ENCODE results near the gene PRPF40A. TPM values are rescaled to one million over a fixed set of nuclear protein-coding genes. Genes with fewer than 3 reads are reported as not detected.

The PRPF40A gene
- total and polyA plus RNA-seq, 2 of the 13 experiments (the other 11 are each of a cell fraction or from before 2014, with no cell fraction given): 146 to 207 TPM

DNA sequence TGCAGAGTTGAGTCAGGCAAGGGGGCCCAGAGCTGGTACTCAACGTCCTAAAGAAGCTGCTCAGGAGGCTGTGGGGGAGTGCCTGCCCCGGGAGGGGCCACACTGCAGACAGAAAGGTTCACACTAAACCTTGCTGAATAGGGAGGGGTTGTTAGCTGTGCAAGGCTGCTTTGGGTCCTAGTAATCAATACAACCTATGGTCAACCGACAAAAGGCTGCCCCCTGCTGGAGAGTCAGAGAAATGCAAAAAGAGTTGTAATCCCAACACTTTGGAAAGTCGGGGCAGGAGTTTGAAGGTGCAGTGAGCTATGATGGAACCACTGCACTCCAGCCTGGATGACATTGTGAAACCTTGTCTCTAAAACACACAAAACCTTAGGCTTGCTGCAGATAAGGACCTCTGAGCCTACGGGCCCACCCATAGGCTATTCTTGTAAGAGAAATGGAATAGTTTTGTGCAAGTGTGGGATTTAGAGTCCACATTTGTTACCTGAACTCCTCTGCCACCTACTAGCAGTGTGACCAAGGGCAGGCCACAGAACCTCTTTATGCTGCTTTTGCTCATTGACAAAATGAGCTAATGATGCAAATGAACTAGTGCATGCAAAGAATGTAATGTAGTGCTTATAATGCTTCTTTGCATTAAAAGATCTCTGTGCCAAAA is 81.5 kb downstream of the PRPF40A start (continued):
- TF ChIP-seq NFIB (CRISPR knock-in tag; IDR thresholded peaks at IDR 0.05; ENCODE audit: borderline replicate concordance) (no peak), RARG (CRISPR knock-in tag; IDR thresholded peaks at IDR 0.05; ENCODE audit: low read depth) (no peak), BORCS8-MEF2B (CRISPR knock-in tag; IDR thresholded peaks at IDR 0.05) (peak; percentile 72), ZFP90 (CRISPR knock-in tag; IDR thresholded peaks at IDR 0.05; ENCODE audit: borderline replicate concordance) (no peak), ZNF510 (CRISPR knock-in tag; IDR thresholded peaks at IDR 0.05; ENCODE audit: low read depth) (no peak), HNRNPH1 (optimal IDR thresholded peaks at IDR 0.05; ENCODE audit: low read depth, low read length) (no peak)
- TF ChIP-seq, protein P1, sequence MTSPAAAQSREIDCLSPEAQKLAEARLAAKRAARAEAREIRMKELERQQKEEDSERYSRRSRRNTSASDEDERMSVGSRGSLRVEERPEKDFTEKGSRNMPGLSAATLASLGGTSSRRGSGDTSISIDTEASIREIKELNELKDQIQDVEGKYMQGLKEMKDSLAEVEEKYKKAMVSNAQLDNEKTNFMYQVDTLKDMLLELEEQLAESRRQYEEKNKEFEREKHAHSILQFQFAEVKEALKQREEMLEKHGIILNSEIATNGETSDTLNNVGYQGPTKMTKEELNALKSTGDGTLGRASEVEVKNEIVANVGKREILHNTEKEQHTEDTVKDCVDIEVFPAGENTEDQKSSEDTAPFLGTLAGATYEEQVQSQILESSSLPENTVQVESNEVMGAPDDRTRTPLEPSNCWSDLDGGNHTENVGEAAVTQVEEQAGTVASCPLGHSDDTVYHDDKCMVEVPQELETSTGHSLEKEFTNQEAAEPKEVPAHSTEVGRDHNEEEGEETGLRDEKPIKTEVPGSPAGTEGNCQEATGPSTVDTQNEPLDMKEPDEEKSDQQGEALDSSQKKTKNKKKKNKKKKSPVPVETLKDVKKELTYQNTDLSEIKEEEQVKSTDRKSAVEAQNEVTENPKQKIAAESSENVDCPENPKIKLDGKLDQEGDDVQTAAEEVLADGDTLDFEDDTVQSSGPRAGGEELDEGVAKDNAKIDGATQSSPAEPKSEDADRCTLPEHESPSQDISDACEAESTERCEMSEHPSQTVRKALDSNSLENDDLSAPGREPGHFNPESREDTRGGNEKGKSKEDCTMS (CRISPR knock-in tag; conservative IDR thresholded peaks at IDR 0.05): no peak
- TF ChIP-seq, protein P2, sequence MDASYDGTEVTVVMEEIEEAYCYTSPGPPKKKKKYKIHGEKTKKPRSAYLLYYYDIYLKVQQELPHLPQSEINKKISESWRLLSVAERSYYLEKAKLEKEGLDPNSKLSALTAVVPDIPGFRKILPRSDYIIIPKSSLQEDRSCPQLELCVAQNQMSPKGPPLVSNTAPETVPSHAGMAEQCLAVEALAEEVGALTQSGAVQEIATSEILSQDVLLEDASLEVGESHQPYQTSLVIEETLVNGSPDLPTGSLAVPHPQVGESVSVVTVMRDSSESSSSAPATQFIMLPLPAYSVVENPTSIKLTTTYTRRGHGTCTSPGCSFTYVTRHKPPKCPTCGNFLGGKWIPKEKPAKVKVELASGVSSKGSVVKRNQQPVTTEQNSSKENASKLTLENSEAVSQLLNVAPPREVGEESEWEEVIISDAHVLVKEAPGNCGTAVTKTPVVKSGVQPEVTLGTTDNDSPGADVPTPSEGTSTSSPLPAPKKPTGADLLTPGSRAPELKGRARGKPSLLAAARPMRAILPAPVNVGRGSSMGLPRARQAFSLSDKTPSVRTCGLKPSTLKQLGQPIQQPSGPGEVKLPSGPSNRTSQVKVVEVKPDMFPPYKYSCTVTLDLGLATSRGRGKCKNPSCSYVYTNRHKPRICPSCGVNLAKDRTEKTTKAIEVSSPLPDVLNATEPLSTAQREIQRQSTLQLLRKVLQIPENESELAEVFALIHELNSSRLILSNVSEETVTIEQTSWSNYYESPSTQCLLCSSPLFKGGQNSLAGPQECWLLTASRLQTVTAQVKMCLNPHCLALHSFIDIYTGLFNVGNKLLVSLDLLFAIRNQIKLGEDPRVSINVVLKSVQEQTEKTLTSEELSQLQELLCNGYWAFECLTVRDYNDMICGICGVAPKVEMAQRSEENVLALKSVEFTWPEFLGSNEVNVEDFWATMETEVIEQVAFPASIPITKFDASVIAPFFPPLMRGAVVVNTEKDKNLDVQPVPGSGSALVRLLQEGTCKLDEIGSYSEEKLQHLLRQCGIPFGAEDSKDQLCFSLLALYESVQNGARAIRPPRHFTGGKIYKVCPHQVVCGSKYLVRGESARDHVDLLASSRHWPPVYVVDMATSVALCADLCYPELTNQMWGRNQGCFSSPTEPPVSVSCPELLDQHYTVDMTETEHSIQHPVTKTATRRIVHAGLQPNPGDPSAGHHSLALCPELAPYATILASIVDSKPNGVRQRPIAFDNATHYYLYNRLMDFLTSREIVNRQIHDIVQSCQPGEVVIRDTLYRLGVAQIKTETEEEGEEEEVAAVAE (CRISPR knock-in tag; IDR thresholded peaks at IDR 0.05; ENCODE audit: borderline replicate concordance): no peak
- TF ChIP-seq, protein P3, sequence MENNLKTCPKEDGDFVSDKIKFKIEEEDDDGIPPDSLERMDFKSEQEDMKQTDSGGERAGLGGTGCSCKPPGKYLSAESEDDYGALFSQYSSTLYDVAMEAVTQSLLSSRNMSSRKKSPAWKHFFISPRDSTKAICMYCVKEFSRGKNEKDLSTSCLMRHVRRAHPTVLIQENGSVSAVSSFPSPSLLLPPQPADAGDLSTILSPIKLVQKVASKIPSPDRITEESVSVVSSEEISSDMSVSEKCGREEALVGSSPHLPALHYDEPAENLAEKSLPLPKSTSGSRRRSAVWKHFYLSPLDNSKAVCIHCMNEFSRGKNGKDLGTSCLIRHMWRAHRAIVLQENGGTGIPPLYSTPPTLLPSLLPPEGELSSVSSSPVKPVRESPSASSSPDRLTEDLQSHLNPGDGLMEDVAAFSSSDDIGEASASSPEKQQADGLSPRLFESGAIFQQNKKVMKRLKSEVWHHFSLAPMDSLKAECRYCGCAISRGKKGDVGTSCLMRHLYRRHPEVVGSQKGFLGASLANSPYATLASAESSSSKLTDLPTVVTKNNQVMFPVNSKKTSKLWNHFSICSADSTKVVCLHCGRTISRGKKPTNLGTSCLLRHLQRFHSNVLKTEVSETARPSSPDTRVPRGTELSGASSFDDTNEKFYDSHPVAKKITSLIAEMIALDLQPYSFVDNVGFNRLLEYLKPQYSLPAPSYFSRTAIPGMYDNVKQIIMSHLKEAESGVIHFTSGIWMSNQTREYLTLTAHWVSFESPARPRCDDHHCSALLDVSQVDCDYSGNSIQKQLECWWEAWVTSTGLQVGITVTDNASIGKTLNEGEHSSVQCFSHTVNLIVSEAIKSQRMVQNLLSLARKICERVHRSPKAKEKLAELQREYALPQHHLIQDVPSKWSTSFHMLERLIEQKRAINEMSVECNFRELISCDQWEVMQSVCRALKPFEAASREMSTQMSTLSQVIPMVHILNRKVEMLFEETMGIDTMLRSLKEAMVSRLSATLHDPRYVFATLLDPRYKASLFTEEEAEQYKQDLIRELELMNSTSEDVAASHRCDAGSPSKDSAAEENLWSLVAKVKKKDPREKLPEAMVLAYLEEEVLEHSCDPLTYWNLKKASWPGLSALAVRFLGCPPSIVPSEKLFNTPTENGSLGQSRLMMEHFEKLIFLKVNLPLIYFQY (CRISPR knock-in tag; IDR thresholded peaks at IDR 0.05; ENCODE audit: borderline replicate concordance): no peak
- TF ChIP-seq, protein P4, sequence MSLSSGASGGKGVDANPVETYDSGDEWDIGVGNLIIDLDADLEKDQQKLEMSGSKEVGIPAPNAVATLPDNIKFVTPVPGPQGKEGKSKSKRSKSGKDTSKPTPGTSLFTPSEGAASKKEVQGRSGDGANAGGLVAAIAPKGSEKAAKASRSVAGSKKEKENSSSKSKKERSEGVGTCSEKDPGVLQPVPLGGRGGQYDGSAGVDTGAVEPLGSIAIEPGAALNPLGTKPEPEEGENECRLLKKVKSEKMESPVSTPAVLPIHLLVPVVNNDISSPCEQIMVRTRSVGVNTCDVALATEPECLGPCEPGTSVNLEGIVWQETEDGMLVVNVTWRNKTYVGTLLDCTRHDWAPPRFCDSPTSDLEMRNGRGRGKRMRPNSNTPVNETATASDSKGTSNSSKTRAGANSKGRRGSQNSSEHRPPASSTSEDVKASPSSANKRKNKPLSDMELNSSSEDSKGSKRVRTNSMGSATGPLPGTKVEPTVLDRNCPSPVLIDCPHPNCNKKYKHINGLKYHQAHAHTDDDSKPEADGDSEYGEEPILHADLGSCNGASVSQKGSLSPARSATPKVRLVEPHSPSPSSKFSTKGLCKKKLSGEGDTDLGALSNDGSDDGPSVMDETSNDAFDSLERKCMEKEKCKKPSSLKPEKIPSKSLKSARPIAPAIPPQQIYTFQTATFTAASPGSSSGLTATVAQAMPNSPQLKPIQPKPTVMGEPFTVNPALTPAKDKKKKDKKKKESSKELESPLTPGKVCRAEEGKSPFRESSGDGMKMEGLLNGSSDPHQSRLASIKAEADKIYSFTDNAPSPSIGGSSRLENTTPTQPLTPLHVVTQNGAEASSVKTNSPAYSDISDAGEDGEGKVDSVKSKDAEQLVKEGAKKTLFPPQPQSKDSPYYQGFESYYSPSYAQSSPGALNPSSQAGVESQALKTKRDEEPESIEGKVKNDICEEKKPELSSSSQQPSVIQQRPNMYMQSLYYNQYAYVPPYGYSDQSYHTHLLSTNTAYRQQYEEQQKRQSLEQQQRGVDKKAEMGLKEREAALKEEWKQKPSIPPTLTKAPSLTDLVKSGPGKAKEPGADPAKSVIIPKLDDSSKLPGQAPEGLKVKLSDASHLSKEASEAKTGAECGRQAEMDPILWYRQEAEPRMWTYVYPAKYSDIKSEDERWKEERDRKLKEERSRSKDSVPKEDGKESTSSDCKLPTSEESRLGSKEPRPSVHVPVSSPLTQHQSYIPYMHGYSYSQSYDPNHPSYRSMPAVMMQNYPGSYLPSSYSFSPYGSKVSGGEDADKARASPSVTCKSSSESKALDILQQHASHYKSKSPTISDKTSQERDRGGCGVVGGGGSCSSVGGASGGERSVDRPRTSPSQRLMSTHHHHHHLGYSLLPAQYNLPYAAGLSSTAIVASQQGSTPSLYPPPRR (CRISPR knock-in tag; IDR thresholded peaks at IDR 0.05; ENCODE audit: borderline replicate concordance): no peak

Measured in HepG2 (cell line).